ENCODE measurements around the gene ALG8. TPM values are rescaled to one million over a fixed set of nuclear protein-coding genes. Genes with fewer than 3 reads are reported as not detected.

The ALG8 gene
- total and polyA plus RNA-seq, 2 experiments from 2014 or later = 94.3 to 130 TPM

GRCh38 chr11:78110830-78111229, 28.6 kb downstream of the ALG8 start:
- Histone ChIP-seq H3K9me2 (ENCODE audit: insufficient read depth) (no peaks in the 10 kb centered on the region), H3K79me2 (replicated peaks; ENCODE audit: insufficient read depth) (no peaks in the 10 kb centered on the region), H3K27ac (ENCODE audit: low read depth) (no peak overlapping the region), H3K4me3 (no peak overlapping the region), H3K27me3 (ENCODE audit: insufficient read depth) (no peaks in the 10 kb centered on the region), H3F3A (replicated peaks; ENCODE audit: low read depth) (no peaks in the 10 kb centered on the region), H4K20me1 (replicated peaks; ENCODE audit: insufficient read depth) (no peaks in the 10 kb centered on the region), H2AFZ (no peak overlapping the region), H3K36me3 (ENCODE audit: insufficient read depth) (peaks cover 41% of the 10 kb centered on the region; the same call in 1 of the 2 replicates), H3K4me1 (ENCODE audit: insufficient read depth) (no peaks in the 10 kb centered on the region), H3K4me2 (no peak overlapping the region)
- Mint-ChIP-seq H3K36me3 (ENCODE audit: low read depth) (peaks cover 45% of the 10 kb centered on the region), H3K4me3 (no peak overlapping the region), H3K4me1 (no peaks in the 10 kb centered on the region), H3K9me3 (no peaks in the 10 kb centered on the region), H3K27ac (no peak overlapping the region), H3K27me3 (ENCODE audit: insufficient read depth, low read depth, poor library complexity) (peaks cover 1% of the 10 kb centered on the region)
- ATAC-seq (no peak), DNase-seq (ENCODE audit: low spot score) (no peak)
- TF ChIP-seq REST (IDR thresholded peaks at IDR 0.05; ENCODE audit: unreplicated experiment) (no peak), JUNB (IDR thresholded peaks at IDR 0.05; ENCODE audit: unreplicated experiment) (no peak), CTCF (conservative IDR thresholded peaks at IDR 0.05; ENCODE audit: low read depth in 2 of 2) (no peak), ZNF114 (CRISPR knock-in tag; IDR thresholded peaks at IDR 0.05) (no peak), EZH2 (IDR thresholded peaks at IDR 0.05; ENCODE audit: low read depth, unreplicated experiment) (no peak), CREB1 (CRISPR knock-in tag; IDR thresholded peaks at IDR 0.05; ENCODE audit: low read depth) (no peak), NANOG (IDR thresholded peaks at IDR 0.05; ENCODE audit: borderline replicate concordance) (no peak), ZNF462 (CRISPR knock-in tag; IDR thresholded peaks at IDR 0.05) (no peak), ETS1 (IDR thresholded peaks at IDR 0.05) (no peak), STAT1 (IDR thresholded peaks at IDR 0.05; ENCODE audit: unreplicated experiment) (no peak), ZNF331 (CRISPR knock-in tag; IDR thresholded peaks at IDR 0.05; ENCODE audit: low read depth) (no peak), POLR2AphosphoS5 (IDR thresholded peaks at IDR 0.05; ENCODE audit: low read depth) (no peak), EZH2phosphoT487 (IDR thresholded peaks at IDR 0.05; ENCODE audit: unreplicated experiment) (no peak)

Measured in GM23338 (cell line).